Calu3 (cell line): ENCODE results near the gene ANKMY1. TPM values are rescaled to one million over a fixed set of nuclear protein-coding genes. Genes with fewer than 3 reads are reported as not detected.

Experiments
- BruUV-seq: library from RNA; stranded (reverse); fragments of 400-500 nt; replicated peaks from 2 replicates; lab custom pipeline; 2021; lab: Mats Ljungman, UMichigan
- CTCF ChIA-PET: fragments of 300-600 bp; sonication (Branson Sonifier 250); formaldehyde crosslinking; loops from one replicate; lab custom pipeline; 2022; ENCODE audit warnings: antibody characterized with exemption; lab: Charles Lee
- DNase-seq: peaks from one replicate; pipeline ENCODE4 v3.0.0; 2022
- H3K27ac Mint-ChIP-seq: one replicate; pipeline ENCODE4 v1.8.0; 2022; ENCODE audit warnings: mixed read lengths; ENCODE audit not compliant: unreplicated experiment
- H3K27me3 Mint-ChIP-seq: one replicate; pipeline ENCODE4 v1.8.0; 2022; ENCODE audit warnings: mixed read lengths; ENCODE audit not compliant: unreplicated experiment
- H3K36me3 Mint-ChIP-seq: one replicate; pipeline ENCODE4 v1.8.0; 2022; ENCODE audit warnings: mild to moderate bottlenecking, moderate library complexity, mixed read lengths; ENCODE audit not compliant: insufficient read depth, unreplicated experiment
- H3K4me1 Mint-ChIP-seq: one replicate; pipeline ENCODE4 v1.8.0; 2022; ENCODE audit warnings: mild to moderate bottlenecking, low read depth, mixed read lengths; ENCODE audit not compliant: unreplicated experiment
- H3K4me3 Mint-ChIP-seq: one replicate; pipeline ENCODE4 v1.8.0; 2022; ENCODE audit warnings: mild to moderate bottlenecking, low read depth, moderate library complexity, mixed read lengths; ENCODE audit not compliant: unreplicated experiment
- H3K9me3 Mint-ChIP-seq: one replicate; pipeline ENCODE4 v1.8.0; 2022; ENCODE audit warnings: low read depth, mixed read lengths; ENCODE audit not compliant: unreplicated experiment
- intact Hi-C: fragments of 100-400 bp; cut with micrococcal nuclease; formaldehyde crosslinking; loops from one replicate; pipeline ENCODE4 v1.10.0; 2022; ENCODE audit not compliant: unreplicated experiment
- total RNA-seq: library from RNA; stranded (reverse); gene quantifications from 2 replicates; pipeline ENCODE4 v1.2.3, GENCODE V29; 2022
- TF ChIP-seq, protein P1 (sequence below): fragments of 200-600 bp; IDR thresholded peaks from one replicate; pipeline ENCODE4 v1.8.0; 2022; ENCODE audit warnings: antibody characterized with exemption; ENCODE audit not compliant: unreplicated experiment

Gene ANKMY1
- total RNA-seq, 1 experiment from 2014 or later = 38.2 TPM

DNA sequence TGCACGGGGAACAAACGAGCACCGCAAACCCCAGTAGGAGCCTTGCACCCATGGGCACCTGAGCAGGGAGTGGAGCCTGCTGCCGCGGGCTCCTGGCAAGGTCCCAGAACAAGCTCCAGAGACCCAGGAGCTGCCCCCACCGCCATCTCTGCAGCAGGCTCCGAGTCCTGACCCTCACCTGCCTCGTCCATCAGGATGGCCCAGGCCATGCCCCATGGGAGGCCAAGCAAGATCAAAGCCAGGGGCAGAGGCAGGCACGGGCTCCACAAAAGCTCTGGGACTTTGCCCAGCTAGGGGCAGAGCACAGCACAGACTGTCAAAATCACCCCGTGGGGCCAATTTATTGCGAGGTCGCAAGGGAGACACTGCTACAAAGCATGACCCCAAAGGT lies 78.7 kb downstream of the ANKMY1 start:
- TF ChIP-seq, protein P1, sequence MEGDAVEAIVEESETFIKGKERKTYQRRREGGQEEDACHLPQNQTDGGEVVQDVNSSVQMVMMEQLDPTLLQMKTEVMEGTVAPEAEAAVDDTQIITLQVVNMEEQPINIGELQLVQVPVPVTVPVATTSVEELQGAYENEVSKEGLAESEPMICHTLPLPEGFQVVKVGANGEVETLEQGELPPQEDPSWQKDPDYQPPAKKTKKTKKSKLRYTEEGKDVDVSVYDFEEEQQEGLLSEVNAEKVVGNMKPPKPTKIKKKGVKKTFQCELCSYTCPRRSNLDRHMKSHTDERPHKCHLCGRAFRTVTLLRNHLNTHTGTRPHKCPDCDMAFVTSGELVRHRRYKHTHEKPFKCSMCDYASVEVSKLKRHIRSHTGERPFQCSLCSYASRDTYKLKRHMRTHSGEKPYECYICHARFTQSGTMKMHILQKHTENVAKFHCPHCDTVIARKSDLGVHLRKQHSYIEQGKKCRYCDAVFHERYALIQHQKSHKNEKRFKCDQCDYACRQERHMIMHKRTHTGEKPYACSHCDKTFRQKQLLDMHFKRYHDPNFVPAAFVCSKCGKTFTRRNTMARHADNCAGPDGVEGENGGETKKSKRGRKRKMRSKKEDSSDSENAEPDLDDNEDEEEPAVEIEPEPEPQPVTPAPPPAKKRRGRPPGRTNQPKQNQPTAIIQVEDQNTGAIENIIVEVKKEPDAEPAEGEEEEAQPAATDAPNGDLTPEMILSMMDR = no peak
- no peak for DNase-seq
- intact Hi-C loops = no loop called here
- no peaks in the 10 kb centered on the region for H3K4me1 Mint-ChIP-seq
- H3K27ac Mint-ChIP-seq = no peak overlapping the region
- H3K9me3 Mint-ChIP-seq = no peaks in the 10 kb centered on the region
- peaks cover 17% of the 10 kb centered on the region for H3K36me3 Mint-ChIP-seq
- no TSS peak for BruUV-seq
- H3K27me3 Mint-ChIP-seq = no peaks in the 10 kb centered on the region
- no peak overlapping the region for H3K4me3 Mint-ChIP-seq
- CTCF ChIA-PET = interaction anchor here (0.8 kb wide), 1 partner anchor 540 kb away, joined by 4 read pairs; no protein-coding TSS in a partner anchor

DNA sequence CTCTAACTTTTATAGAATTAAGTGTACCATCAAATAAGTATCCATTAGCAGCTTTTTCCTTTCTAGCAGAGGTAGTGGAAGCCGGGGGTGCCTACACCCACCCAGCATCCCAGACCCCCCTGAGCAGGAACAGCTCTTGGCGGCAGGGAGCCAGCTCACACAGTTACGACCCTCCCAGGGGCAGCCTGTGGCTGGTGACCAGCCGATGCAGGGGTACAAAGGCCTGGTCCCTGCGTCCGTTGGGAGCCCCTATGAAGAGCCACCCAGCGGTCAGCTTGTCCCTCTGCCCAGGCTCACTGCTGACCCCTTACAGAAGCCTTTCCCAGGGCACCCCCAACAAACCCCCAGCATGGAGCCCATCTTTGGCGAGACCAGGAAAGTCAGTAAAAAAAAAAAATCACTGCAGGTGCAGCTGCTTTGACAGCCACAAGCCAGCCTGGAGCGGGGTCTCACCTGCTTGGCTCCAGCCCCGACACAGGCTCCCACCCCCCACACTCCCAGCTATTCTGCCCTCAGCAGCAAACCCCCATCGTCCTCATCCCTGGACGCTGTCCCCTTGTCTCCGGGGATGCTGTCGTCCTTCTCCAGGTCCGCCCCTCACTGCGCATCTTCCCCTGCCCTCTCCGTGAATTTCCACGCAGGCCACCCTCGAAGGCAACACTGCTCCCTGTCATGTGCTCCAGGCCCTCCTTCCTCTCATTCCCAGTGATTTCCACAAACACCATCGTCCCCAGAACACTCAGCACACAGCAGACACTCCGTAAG lies 79.3 kb downstream of the ANKMY1 start:
- no peaks in the 10 kb centered on the region for H3K4me1 Mint-ChIP-seq
- no peaks in the 10 kb centered on the region for H3K27me3 Mint-ChIP-seq
- no peak for DNase-seq
- no peaks in the 10 kb centered on the region for H3K9me3 Mint-ChIP-seq
- intact Hi-C loops = no loop called here
- CTCF ChIA-PET = interaction anchor here (0.8 kb wide), 1 partner anchor 539 kb away, joined by 4 read pairs; no protein-coding TSS in a partner anchor
- H3K4me3 Mint-ChIP-seq = no peak overlapping the region
- no peak overlapping the region for H3K27ac Mint-ChIP-seq
- no TSS peak for BruUV-seq
- TF ChIP-seq, protein P1 = no peak
- H3K36me3 Mint-ChIP-seq = peaks cover 17% of the 10 kb centered on the region

DNA sequence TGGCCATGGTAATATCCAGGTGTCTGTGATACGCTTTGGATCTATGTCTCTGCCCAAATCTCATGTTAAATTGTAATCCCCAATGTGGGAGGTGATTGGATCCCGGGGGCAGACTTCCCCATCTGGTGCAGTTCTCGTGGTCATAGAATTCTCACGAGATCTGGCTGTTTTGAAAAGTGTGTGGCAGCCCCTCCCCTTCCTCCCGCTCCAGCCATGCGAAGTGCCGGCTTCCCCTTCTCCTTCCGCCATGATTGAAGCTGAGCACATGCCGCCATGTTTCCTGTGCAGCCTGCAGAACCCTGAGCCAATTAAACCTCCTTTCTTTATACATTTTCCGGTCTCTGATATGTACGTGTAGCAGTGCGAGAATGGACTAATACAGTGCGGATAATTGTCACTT lies 79.9 kb downstream of the ANKMY1 start:
- CTCF ChIA-PET = no interaction called here
- H3K9me3 Mint-ChIP-seq = no peaks in the 10 kb centered on the region
- intact Hi-C loops = no loop called here
- no peak overlapping the region for H3K27ac Mint-ChIP-seq
- TF ChIP-seq, protein P1 = no peak
- no peak overlapping the region for H3K4me3 Mint-ChIP-seq
- BruUV-seq = no TSS peak
- H3K4me1 Mint-ChIP-seq = no peaks in the 10 kb centered on the region
- peaks cover 17% of the 10 kb centered on the region for H3K36me3 Mint-ChIP-seq
- no peaks in the 10 kb centered on the region for H3K27me3 Mint-ChIP-seq
- DNase-seq = no peak

DNA sequence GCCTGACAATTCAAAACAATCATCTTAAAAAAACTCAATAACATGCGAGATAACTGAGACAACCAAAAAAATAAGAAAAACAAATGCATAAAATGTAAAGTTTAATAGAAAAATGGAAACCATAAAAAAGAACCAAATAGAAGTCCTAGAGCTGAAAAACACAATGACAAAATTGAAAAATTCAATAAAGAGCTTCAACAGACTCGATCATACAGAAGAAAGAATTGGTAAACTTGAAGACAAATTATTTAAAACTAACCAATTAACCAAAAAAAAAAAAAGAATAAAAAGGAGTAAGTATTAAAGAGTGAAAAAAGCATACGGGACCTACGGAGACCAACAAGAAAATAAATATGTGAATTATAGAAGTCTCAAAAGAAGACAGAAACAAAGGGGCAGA lies 84.6 kb downstream of the ANKMY1 start:
- Mint-ChIP-seq H3K27ac (no peak overlapping the region), H3K27me3 (no peaks in the 10 kb centered on the region), H3K36me3 (peaks cover 4% of the 10 kb centered on the region), H3K4me1 (no peaks in the 10 kb centered on the region), H3K4me3 (no peak overlapping the region), H3K9me3 (no peaks in the 10 kb centered on the region)
- intact Hi-C loops = no loop called here
- TF ChIP-seq, protein P1 = no peak
- CTCF ChIA-PET = interaction anchor here (0.6 kb wide), 1 partner anchor 251 kb away, joined by 5 read pairs; no protein-coding TSS in a partner anchor
- BruUV-seq = no TSS peak
- DNase-seq = no peak
